MM.1S (cell line): ENCODE data around the gene COL9A2.

ENCODE experiments used
- DNase-seq: peaks from one replicate; pipeline ENCODE4 v3.0.0-alpha.2; 2015
- H2AFZ ChIP-seq: fragments of 300-600 bp; sonication (generic); 2 replicates; pipeline ENCODE4 v1.6.0; 2016; ENCODE audit warnings: antibody characterized with exemption, low read length
- H3F3A ChIP-seq: fragments of 300-600 bp; sonication (generic); 2 replicates; pipeline ENCODE4 v1.6.1; 2016; ENCODE audit warnings: mild to moderate bottlenecking, antibody characterized with exemption, low read length, moderate library complexity, mixed read lengths; ENCODE audit not compliant: insufficient read depth
- H3K27ac ChIP-seq: fragments of 300-600 bp; sonication (generic); 2 replicates; pipeline ENCODE4 v1.5.1; 2016; ENCODE audit warnings: mild to moderate bottlenecking, low read length
- H3K27me3 ChIP-seq: fragments of 300-600 bp; sonication (generic); replicated peaks from 2 replicates; pipeline ENCODE4 v1.6.0; 2016; ENCODE audit warnings: low read length; ENCODE audit not compliant: insufficient read depth
- H3K36me3 ChIP-seq: fragments of 300-600 bp; sonication (generic); replicated peaks from 2 replicates; pipeline ENCODE4 v1.6.1; 2016; ENCODE audit warnings: mild to moderate bottlenecking, low read length, mixed read lengths; ENCODE audit not compliant: insufficient read depth
- H3K4me1 ChIP-seq: fragments of 300-600 bp; sonication (generic); 2 replicates; pipeline ENCODE4 v1.6.1; 2016; ENCODE audit warnings: low read length, mixed read lengths
- H3K4me2 ChIP-seq: fragments of 300-600 bp; sonication (generic); 2 replicates; pipeline ENCODE4 v1.6.0; 2016; ENCODE audit warnings: low read depth, low read length
- H3K4me3 ChIP-seq: fragments of 300-600 bp; sonication (generic); 2 replicates; pipeline ENCODE4 v1.5.1; 2016; ENCODE audit warnings: low read length, mixed read lengths
- H3K79me2 ChIP-seq: fragments of 300-600 bp; sonication (generic); 2 replicates; pipeline ENCODE4 v1.6.1; 2016; ENCODE audit warnings: mixed run types, low read length, mixed read lengths
- H3K9ac ChIP-seq: fragments of 300-600 bp; sonication (generic); 2 replicates; pipeline ENCODE4 v1.6.1; 2016; ENCODE audit warnings: low read length, mixed read lengths
- H3K9me2 ChIP-seq: fragments of 300-600 bp; sonication (generic); replicated peaks from 2 replicates; pipeline ENCODE4 v1.6.1; 2016; ENCODE audit warnings: mild to moderate bottlenecking, low read length, mixed read lengths; ENCODE audit not compliant: insufficient read depth
- H3K9me3 ChIP-seq: fragments of 300-600 bp; sonication (generic); replicated peaks from 2 replicates; pipeline ENCODE4 v1.6.1; 2016; ENCODE audit warnings: mild to moderate bottlenecking, low read length, mixed read lengths; ENCODE audit not compliant: insufficient read depth
- H4K20me1 ChIP-seq: fragments of 300-600 bp; sonication (generic); 2 replicates; pipeline ENCODE4 v1.6.1; 2016; ENCODE audit warnings: mild to moderate bottlenecking, low read length, moderate library complexity, mixed read lengths; ENCODE audit not compliant: insufficient read depth
- EZH2 ChIP-seq: fragments of 300-600 bp; sonication (generic); optimal IDR thresholded peaks from 2 replicates; pipeline ENCODE3; 2017; ENCODE audit warnings: low read depth, mild to moderate bottlenecking, antibody characterized with exemption, low read length, mixed read lengths
- EZH2phosphoT487 ChIP-seq: fragments of 300-600 bp; sonication (generic); IDR thresholded peaks from 2 replicates; pipeline ENCODE4 v1.6.1; 2018; ENCODE audit warnings: antibody characterized with exemption, low read length
- TF ChIP-seq, protein P1 (sequence below): fragments of 300-600 bp; sonication (generic); IDR thresholded peaks from 2 replicates; pipeline ENCODE4 v1.5.1; 2016; ENCODE audit warnings: antibody characterized with exemption, low read length, mixed read lengths

The COL9A2 gene

GRCh38 chr1:40357625-40358024, 40.5 kb upstream of the COL9A2 start:
- Histone ChIP-seq H3K9me3 (no peaks in the 10 kb centered on the region), H2AFZ (no peak overlapping the region), H3K9ac (no peak overlapping the region), H3K36me3 (no peaks in the 10 kb centered on the region), H3K27me3 (no peaks in the 10 kb centered on the region), H3K4me2 (no peak overlapping the region), H3K4me1 (no peaks in the 10 kb centered on the region), H4K20me1 (no peaks in the 10 kb centered on the region), H3K4me3 (no peak overlapping the region), H3K79me2 (no peaks in the 10 kb centered on the region), H3K9me2 (no peaks in the 10 kb centered on the region), H3F3A (no peaks in the 10 kb centered on the region), H3K27ac (no peak overlapping the region)
- TF ChIP-seq, protein P1, sequence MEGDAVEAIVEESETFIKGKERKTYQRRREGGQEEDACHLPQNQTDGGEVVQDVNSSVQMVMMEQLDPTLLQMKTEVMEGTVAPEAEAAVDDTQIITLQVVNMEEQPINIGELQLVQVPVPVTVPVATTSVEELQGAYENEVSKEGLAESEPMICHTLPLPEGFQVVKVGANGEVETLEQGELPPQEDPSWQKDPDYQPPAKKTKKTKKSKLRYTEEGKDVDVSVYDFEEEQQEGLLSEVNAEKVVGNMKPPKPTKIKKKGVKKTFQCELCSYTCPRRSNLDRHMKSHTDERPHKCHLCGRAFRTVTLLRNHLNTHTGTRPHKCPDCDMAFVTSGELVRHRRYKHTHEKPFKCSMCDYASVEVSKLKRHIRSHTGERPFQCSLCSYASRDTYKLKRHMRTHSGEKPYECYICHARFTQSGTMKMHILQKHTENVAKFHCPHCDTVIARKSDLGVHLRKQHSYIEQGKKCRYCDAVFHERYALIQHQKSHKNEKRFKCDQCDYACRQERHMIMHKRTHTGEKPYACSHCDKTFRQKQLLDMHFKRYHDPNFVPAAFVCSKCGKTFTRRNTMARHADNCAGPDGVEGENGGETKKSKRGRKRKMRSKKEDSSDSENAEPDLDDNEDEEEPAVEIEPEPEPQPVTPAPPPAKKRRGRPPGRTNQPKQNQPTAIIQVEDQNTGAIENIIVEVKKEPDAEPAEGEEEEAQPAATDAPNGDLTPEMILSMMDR, result no peak
- TF ChIP-seq EZH2phosphoT487, result no peak
- TF ChIP-seq EZH2, result no peak
- no peak for DNase-seq

GRCh38 chr1:40353082-40353481, 36.0 kb upstream of the COL9A2 start:
- Histone ChIP-seq H3K4me2 (no peak overlapping the region), H3K4me1 (no peaks in the 10 kb centered on the region), H3K36me3 (no peaks in the 10 kb centered on the region), H3K27ac (no peak overlapping the region), H3K9me2 (no peaks in the 10 kb centered on the region), H2AFZ (no peak overlapping the region), H3K9me3 (no peaks in the 10 kb centered on the region), H3K4me3 (no peak overlapping the region), H3K27me3 (no peaks in the 10 kb centered on the region), H3F3A (no peaks in the 10 kb centered on the region), H3K79me2 (no peaks in the 10 kb centered on the region), H3K9ac (no peak overlapping the region), H4K20me1 (no peaks in the 10 kb centered on the region)
- TF ChIP-seq EZH2 (no peak), EZH2phosphoT487 (no peak)
- TF ChIP-seq, protein P1, result no peak
- no peak for DNase-seq

DNA sequence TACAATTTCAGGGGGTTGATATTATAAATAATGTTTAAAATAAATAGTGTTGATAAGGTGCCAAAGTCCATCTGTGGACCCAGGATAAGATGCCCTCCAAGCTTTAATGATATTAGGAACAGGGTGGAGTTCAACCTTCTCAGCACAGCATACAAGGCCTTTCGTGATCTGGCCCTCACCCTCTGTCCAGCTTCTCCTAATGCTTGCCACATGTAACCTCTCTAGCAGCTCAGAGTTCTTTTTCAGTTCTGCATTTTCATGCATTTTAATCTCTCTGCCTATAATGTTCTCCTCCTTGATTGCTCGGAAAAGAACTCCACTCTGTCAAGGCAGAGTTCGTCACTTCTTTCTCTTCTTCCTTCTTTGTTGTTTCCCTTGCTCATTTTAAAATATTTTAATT, 35.0 kb upstream of the COL9A2 start:
- Histone ChIP-seq H3K4me3 (no peak overlapping the region), H3K27ac (no peak overlapping the region), H3K4me2 (no peak overlapping the region), H3K79me2 (no peaks in the 10 kb centered on the region), H3K9me3 (no peaks in the 10 kb centered on the region), H3F3A (no peaks in the 10 kb centered on the region), H2AFZ (no peak overlapping the region), H3K9me2 (no peaks in the 10 kb centered on the region), H3K36me3 (no peaks in the 10 kb centered on the region), H3K4me1 (no peaks in the 10 kb centered on the region), H4K20me1 (no peaks in the 10 kb centered on the region), H3K27me3 (no peaks in the 10 kb centered on the region), H3K9ac (no peak overlapping the region)
- TF ChIP-seq EZH2, result no peak
- TF ChIP-seq EZH2phosphoT487, result no peak
- TF ChIP-seq, protein P1, result no peak
- no peak for DNase-seq

- Histone ChIP-seq H3F3A (no peaks in the 10 kb centered on the region), H3K4me2 (no peak overlapping the region), H3K79me2 (no peaks in the 10 kb centered on the region), H3K27me3 (no peaks in the 10 kb centered on the region), H3K9ac (no peak overlapping the region), H3K36me3 (no peaks in the 10 kb centered on the region), H2AFZ (no peak overlapping the region), H3K4me1 (no peaks in the 10 kb centered on the region), H4K20me1 (no peaks in the 10 kb centered on the region), H3K9me2 (no peaks in the 10 kb centered on the region), H3K27ac (no peak overlapping the region), H3K4me3 (no peak overlapping the region), H3K9me3 (no peaks in the 10 kb centered on the region)
- TF ChIP-seq EZH2phosphoT487 (no peak), EZH2 (no peak)
- TF ChIP-seq, protein P1, result no peak
- no peak for DNase-seq
Measured at GRCh38 chr1:40351124-40351523, 34.0 kb upstream of the COL9A2 start.
